ENCODE data around the gene PIEZO2. TPM values are rescaled to one million over a fixed set of nuclear protein-coding genes. Genes with fewer than 3 reads are reported as not detected.

PIEZO2 gene
- polyA plus RNA-seq, 1 experiment = 4.6 TPM

GRCh38 chr18:10739152-10739551, 410.2 kb downstream of the PIEZO2 start:
- H3K4me3 ChIP-seq (ENCODE audit: low read depth, low read length) = no peak overlapping the region
- no peaks in the 10 kb centered on the region for H3K36me3 ChIP-seq (ENCODE audit: control insufficient read depth, insufficient read depth, low read length)
- no peak for DNase-seq (ENCODE audit: low read depth)
- H3K27me3 ChIP-seq (ENCODE audit: control insufficient read depth, insufficient read depth, low read length) = no peaks in the 10 kb centered on the region
- POLR2A ChIA-PET = no interaction called here
- no peak for TF ChIP-seq CTCF (IDR thresholded peaks at IDR 0.05; ENCODE audit: insufficient read depth, low read depth, low read length)
- CTCF ChIA-PET = no interaction called here

- no peaks in the 10 kb centered on the region for H3K27me3 ChIP-seq (ENCODE audit: control insufficient read depth, insufficient read depth, low read length)
- TF ChIP-seq CTCF (IDR thresholded peaks at IDR 0.05; ENCODE audit: insufficient read depth, low read depth, low read length) = no peak
- no peak for DNase-seq (ENCODE audit: low read depth)
- H3K4me3 ChIP-seq (ENCODE audit: low read depth, low read length) = no peak overlapping the region
- POLR2A ChIA-PET = no interaction called here
- no peaks in the 10 kb centered on the region for H3K36me3 ChIP-seq (ENCODE audit: control insufficient read depth, insufficient read depth, low read length)
- CTCF ChIA-PET = no interaction called here
Measured at GRCh38 chr18:10736984-10737383, 412.4 kb downstream of the PIEZO2 start.

GRCh38 chr18:10732990-10733389, 416.4 kb downstream of the PIEZO2 start:
- POLR2A ChIA-PET = no interaction called here
- no peak for TF ChIP-seq CTCF (IDR thresholded peaks at IDR 0.05; ENCODE audit: insufficient read depth, low read depth, low read length)
- no peaks in the 10 kb centered on the region for H3K36me3 ChIP-seq (ENCODE audit: control insufficient read depth, insufficient read depth, low read length)
- DNase-seq (ENCODE audit: low read depth) = no peak
- H3K4me3 ChIP-seq (ENCODE audit: low read depth, low read length) = no peak overlapping the region
- CTCF ChIA-PET = no interaction called here
- H3K27me3 ChIP-seq (ENCODE audit: control insufficient read depth, insufficient read depth, low read length) = no peaks in the 10 kb centered on the region

GRCh38 chr18:10727477-10727876, 421.9 kb downstream of the PIEZO2 start:
- H3K4me3 ChIP-seq (ENCODE audit: low read depth, low read length) = no peak overlapping the region
- ChIA-PET CTCF (interaction anchor here (0.9 kb wide), 1 partner anchor 566 kb away, joined by 7 read pairs; no protein-coding TSS in a partner anchor), POLR2A (no interaction called here)
- no peaks in the 10 kb centered on the region for H3K36me3 ChIP-seq (ENCODE audit: control insufficient read depth, insufficient read depth, low read length)
- no peak for DNase-seq (ENCODE audit: low read depth)
- TF ChIP-seq CTCF (IDR thresholded peaks at IDR 0.05; ENCODE audit: insufficient read depth, low read depth, low read length) = no peak
- H3K27me3 ChIP-seq (ENCODE audit: control insufficient read depth, insufficient read depth, low read length) = no peaks in the 10 kb centered on the region

GRCh38 chr18:10726198-10727068, 422.9 kb downstream of the PIEZO2 start:
- POLR2A ChIA-PET = no interaction called here
- no peak for DNase-seq (ENCODE audit: low read depth)

More at GRCh38 chr18:10726198-10727068, 422.9 kb downstream of the PIEZO2 start:
- CTCF ChIA-PET = interaction anchor here (0.9 kb wide), 1 partner anchor 567 kb away, joined by 7 read pairs; no protein-coding TSS in a partner anchor
- no peaks in the 10 kb centered on the region for H3K36me3 ChIP-seq (ENCODE audit: control insufficient read depth, insufficient read depth, low read length)
- H3K4me3 ChIP-seq (ENCODE audit: low read depth, low read length) = no peak overlapping the region
- H3K27me3 ChIP-seq (ENCODE audit: control insufficient read depth, insufficient read depth, low read length) = no peaks in the 10 kb centered on the region
- TF ChIP-seq CTCF (IDR thresholded peaks at IDR 0.05; ENCODE audit: insufficient read depth, low read depth, low read length) = no peak

All from BJ (cell line).